ENCODE data around the gene SAP30L. TPM values are rescaled to one million over a fixed set of nuclear protein-coding genes. Genes with fewer than 3 reads are reported as not detected.

The SAP30L gene
- total RNA-seq, 6 experiments from 2014 or later: 23.3 to 31.5 (median 28.1) TPM

GRCh38 chr5:154406231-154406630 is 39.6 kb upstream of the SAP30L start:
- peak; percentile 13 for DNase-seq
- Mint-ChIP-seq H3K27ac (peak overlapping the region; percentile 40; the same call in 1 of the 2 replicates), H3K4me1 (ENCODE audit: low read depth) (peaks cover 42% of the 10 kb centered on the region), H3K27me3 (ENCODE audit: insufficient read depth) (no peaks in the 10 kb centered on the region; the same call in 1 of the 2 replicates), H3K4me3 (no peak overlapping the region), H3K36me3 (ENCODE audit: low read depth) (peaks cover 10% of the 10 kb centered on the region; the same call in 1 of the 2 replicates), H3K9me3 (no peaks in the 10 kb centered on the region)
- TF ChIP-seq, protein P1, sequence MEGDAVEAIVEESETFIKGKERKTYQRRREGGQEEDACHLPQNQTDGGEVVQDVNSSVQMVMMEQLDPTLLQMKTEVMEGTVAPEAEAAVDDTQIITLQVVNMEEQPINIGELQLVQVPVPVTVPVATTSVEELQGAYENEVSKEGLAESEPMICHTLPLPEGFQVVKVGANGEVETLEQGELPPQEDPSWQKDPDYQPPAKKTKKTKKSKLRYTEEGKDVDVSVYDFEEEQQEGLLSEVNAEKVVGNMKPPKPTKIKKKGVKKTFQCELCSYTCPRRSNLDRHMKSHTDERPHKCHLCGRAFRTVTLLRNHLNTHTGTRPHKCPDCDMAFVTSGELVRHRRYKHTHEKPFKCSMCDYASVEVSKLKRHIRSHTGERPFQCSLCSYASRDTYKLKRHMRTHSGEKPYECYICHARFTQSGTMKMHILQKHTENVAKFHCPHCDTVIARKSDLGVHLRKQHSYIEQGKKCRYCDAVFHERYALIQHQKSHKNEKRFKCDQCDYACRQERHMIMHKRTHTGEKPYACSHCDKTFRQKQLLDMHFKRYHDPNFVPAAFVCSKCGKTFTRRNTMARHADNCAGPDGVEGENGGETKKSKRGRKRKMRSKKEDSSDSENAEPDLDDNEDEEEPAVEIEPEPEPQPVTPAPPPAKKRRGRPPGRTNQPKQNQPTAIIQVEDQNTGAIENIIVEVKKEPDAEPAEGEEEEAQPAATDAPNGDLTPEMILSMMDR (IDR thresholded peaks at IDR 0.05): no peak

DNA sequence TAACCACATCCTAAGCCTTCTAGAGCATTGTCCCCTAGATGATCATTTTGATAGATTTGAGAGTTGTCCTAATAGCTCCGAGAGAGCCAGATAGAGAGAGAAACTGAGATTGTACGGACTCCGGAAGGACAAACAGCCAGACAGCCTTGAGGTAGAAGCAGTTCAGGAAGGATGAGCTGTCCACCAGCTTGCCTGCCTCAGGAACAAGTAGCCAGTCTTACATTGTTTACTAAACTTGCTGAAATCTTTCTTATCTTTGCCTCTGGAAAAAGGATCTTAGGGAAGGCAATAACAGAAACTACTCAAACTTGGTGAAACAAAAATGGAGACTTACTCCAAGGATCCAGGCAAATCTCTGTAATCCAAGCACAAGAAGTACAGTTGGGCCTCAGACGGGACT is 39.0 kb upstream of the SAP30L start:
- no peak for DNase-seq
- Mint-ChIP-seq H3K4me1 (ENCODE audit: low read depth) (peaks cover 42% of the 10 kb centered on the region), H3K9me3 (no peaks in the 10 kb centered on the region), H3K36me3 (ENCODE audit: low read depth) (peaks cover 10% of the 10 kb centered on the region; the same call in 1 of the 2 replicates), H3K27me3 (ENCODE audit: insufficient read depth) (peaks cover 2% of the 10 kb centered on the region), H3K4me3 (no peak overlapping the region), H3K27ac (peak overlapping the region; percentile 40; the same call in 1 of the 2 replicates)
- TF ChIP-seq, protein P1 (IDR thresholded peaks at IDR 0.05): no peak

DNA sequence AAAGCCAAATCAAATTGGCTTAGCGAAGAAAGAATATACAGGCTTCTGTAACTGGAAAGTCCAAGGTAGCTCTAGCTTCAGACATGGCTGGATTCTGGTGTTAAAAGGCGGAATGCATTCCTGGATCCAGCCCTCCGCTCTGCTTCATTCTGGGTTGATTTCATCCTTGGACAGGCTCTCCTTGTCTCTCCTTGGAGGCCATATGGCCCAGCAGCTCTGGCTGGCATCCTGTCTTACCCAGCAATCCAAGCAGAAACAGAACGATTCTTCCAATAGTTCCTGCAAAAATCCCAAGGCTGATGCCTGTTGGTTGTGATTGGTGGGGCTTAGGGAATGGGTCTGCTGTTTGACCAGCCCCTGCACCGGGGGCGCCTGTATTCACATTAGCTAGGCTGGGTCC is 37.0 kb upstream of the SAP30L start:
- Mint-ChIP-seq H3K4me1 (ENCODE audit: low read depth) (peaks cover 31% of the 10 kb centered on the region), H3K9me3 (no peaks in the 10 kb centered on the region), H3K4me3 (no peak overlapping the region), H3K27me3 (ENCODE audit: insufficient read depth) (peaks cover 7% of the 10 kb centered on the region), H3K36me3 (ENCODE audit: low read depth) (peaks cover 15% of the 10 kb centered on the region; the same call in 1 of the 2 replicates), H3K27ac (no peak overlapping the region)
- TF ChIP-seq, protein P1 (IDR thresholded peaks at IDR 0.05): no peak
- DNase-seq: no peak

DNA sequence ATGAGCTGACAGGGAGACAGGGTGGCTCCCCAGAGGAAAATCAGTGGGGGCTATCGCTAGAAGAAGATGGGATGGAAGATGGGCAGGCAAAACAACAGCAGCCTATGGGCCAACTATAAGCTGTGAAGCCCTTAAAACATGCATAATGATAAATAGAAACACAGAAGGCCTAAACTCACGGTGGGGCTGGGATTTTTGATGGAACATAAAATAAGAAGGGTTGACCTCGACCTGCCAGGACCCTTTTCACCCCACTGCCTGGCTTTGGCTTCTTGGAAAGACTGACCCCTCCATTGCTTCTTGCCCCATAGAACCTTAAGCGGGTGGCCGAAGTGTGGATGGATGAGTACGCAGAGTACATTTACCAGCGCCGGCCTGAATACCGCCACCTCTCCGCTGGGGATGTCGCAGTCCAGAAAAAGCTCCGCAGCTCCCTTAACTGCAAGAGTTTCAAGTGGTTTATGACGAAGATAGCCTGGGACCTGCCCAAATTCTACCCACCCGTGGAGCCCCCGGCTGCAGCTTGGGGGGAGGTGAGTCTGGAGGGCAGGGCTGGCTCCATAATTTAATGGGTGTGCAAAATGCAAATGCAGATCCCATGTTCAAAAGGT is 36.5 kb upstream of the SAP30L start:
- Mint-ChIP-seq H3K36me3 (ENCODE audit: low read depth) (peaks cover 15% of the 10 kb centered on the region; the same call in 1 of the 2 replicates), H3K4me3 (no peak overlapping the region), H3K27me3 (ENCODE audit: insufficient read depth) (peaks cover 7% of the 10 kb centered on the region), H3K9me3 (no peaks in the 10 kb centered on the region), H3K27ac (no peak overlapping the region), H3K4me1 (ENCODE audit: low read depth) (peaks cover 27% of the 10 kb centered on the region)
- TF ChIP-seq, protein P1 (IDR thresholded peaks at IDR 0.05): no peak
- no peak for DNase-seq

- TF ChIP-seq, protein P1 (IDR thresholded peaks at IDR 0.05): no peak
- H3K4me3 Mint-ChIP-seq: no peak overlapping the region
- peaks cover 15% of the 10 kb centered on the region; the same call in 1 of the 2 replicates for H3K36me3 Mint-ChIP-seq (ENCODE audit: low read depth)
- H3K9me3 Mint-ChIP-seq: no peaks in the 10 kb centered on the region
- peaks cover 21% of the 10 kb centered on the region for H3K4me1 Mint-ChIP-seq (ENCODE audit: low read depth)
- H3K27ac Mint-ChIP-seq: no peak overlapping the region
- peaks cover 7% of the 10 kb centered on the region for H3K27me3 Mint-ChIP-seq (ENCODE audit: insufficient read depth)
- DNase-seq: no peak
These were observed 35.8 kb upstream of the SAP30L start for GRCh38 chr5:154410008-154410407.
